NCI-H526 treated with DMSO at 0.1 percent for 48 hours (cell line): ENCODE data around the gene PBXIP1.
"Not testable (repeated sequence)": the region's sequence is repeated elsewhere in the genome, so short reads cannot be mapped to it uniquely, and the experiment has no call there.

Source experiments
- DNase-seq: peaks from one replicate; lab custom pipeline; 2025; lab: John Stamatoyannopoulos, UW

PBXIP1 gene

GRCh38 chr1:154994591-154994990 lies 38.7 kb upstream of the PBXIP1 start:
- no peak for DNase-seq

DNA sequence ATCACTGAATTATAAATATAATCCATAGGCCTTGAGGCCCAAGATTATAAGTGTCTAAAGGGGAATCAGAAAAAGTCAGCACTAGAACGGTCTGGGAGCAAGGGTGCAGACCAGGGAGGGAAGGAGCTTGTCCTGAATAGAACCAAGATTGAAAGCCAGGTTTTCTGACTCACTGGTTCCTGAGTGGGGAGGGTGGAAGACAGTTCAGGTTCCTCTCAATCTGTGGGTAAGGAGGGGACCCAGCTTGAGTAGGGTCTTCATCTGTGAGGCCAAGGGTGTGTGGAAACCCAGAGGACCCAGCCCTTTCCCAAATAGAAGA lies 38.3 kb upstream of the PBXIP1 start:
- no peak for DNase-seq

DNA sequence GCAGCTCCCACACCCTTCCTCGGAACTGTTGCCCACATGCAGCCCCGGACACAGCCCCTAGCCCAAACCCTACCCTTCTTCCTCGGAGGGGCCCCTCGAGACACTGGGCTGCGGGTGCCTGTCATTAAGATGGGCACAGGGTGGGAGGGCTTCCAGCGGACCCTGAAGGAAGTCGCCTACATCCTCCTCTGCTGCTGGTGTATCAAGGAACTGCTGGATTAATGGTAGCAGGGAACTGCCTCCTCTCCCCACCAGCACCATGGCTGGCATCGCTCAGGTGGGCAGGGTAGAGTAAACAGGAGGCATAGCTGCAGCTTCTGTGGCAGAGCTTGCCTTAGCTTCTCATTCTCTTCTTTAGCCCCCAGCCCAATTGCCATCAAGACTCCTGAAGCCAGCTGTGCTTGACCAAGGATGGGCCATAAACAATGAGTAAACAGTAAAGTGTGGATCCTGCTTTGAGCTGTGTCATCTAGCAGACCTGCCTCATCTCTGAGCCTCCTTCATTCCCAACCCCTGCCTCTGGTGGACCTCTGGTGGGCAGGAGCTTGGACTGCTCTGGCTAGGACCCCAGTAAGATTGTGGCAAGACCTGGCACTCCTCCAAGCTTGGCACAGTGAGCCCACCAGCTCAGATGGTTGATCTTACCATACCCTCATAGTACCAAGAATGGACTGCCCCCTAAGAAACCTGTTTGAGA lies 37.8 kb upstream of the PBXIP1 start, which contains the start of gene LENEP:
Gene LENEP (plus strand): TSS at position 15 of the 697 bp plus-strand sequence. CDS start 22 bp downstream, at position 37.
- DNase-seq: no peak

DNA sequence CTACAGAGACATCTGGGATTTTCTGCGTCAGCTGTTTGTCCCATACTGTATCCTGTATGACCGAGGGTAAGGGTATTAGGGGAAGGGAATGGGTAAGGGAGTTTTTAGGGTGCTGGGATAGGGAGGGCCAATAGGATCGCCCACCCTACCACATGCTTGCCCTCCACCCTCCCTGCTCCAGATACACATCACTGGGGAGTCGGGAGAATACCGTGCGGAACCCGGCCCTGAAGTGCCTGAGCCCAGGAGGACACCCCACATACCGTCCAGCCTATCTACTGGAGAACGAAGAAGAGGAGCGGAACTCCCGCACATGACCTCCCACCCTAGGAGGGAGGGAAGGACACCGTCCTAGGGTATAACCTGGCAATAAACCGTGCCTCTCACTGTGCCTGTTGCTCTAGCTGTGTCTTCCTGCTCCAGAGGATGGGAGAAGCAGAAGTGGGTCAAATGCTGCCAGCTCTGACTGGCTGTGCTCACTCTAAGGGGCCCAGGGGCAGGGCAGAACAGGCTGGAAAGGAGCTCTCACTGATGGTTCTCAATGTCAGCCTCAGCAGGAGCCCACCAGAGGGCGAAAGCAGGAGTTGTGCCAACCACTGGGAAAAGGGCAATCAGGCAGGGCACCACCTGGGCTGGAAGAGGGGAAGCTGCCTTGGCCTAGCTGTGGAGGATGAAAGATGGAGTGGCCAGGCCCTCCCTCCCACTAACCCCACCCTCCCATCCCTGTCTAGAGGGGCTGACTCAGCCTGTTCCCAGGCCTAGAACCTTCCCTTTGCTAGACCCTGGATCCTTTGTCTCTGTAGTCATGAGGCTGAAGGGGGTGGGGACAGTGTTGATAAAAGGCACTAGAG lies 37.0 kb upstream of the PBXIP1 start:
- DNase-seq: no peak

DNA sequence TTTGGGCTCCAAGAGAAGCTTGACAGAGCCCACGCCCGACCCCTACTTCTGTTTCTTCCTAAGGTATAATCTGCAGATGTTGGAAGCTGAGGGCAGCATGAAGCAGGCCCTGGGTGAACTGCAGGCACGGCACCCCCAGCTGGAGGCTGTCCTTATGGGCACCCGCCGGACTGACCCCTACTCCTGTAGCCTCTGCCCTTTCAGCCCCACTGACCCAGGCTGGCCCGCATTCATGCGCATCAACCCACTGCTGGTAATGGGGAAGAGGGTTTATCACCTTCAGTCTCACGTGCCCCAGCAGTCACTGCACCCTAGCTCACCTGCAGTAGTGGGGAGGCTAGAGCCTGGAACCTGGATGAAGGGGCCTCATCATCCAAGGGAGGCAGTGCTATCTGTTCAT lies 34.4 kb upstream of the PBXIP1 start:
- no peak for DNase-seq

GRCh38 chr1:154989195-154989860 lies 33.4 kb upstream of the PBXIP1 start:
- DNase-seq: no peak

DNA sequence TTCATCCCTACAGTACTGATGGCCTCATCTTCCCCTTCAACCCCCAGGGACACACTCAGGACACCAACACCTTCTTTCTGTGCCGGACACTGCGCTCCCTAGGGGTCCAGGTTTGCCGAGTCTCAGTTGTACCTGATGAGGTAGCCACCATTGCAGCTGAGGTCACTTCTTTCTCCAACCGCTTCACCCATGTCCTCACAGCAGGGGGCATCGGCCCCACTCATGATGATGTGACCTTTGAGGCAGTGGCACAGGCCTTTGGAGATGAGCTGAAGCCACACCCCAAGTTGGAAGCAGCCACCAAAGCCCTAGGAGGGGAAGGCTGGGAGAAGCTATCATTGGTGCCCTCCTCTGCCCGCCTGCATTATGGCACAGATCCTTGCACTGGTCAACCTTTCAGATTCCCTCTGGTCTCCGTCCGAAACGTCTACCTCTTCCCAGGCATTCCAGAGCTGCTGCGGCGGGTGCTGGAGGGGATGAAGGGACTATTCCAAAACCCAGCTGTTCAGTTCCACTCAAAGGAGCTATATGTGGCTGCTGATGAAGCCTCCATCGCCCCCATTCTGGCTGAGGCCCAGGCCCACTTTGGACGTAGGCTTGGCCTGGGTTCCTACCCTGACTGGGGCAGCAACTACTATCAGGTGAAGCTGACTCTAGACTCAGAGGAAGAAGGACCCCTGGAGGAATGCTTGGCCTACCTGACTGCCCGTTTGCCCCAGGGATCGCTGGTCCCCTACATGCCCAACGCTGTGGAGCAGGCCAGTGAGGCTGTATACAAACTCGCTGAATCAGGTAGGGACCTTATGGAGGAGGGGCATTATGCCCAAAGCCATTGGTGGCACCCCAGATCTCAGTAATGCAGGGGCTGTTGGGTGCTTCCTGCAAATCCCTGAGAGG lies 32.4 kb upstream of the PBXIP1 start:
- DNase-seq: no peak

DNA sequence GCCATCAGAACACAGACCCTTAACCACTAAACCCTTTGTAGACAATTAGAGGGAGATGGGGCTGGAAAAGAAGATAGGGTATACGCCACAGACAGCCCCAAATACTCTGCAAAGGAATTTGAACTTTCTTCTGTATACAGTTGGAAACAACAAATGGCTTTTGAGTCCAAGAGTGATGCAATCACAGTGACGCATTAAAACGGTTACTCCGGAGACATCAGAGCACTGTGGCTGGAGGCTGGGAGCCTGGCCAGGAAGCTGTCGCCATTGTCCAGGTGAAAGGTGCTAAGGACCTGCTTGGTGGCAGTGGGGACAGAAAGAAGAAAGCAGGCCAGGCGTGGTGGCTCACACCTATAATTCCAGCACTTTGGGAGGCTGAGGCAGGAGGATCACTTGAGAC lies 31.4 kb upstream of the PBXIP1 start:
- DNase-seq: no peak

GRCh38 chr1:154986736-154987135 lies 30.8 kb upstream of the PBXIP1 start:
- not testable (repeated sequence) for DNase-seq

GRCh38 chr1:154983776-154984466 lies 28.0 kb upstream of the PBXIP1 start:
- no peak for DNase-seq

DNA sequence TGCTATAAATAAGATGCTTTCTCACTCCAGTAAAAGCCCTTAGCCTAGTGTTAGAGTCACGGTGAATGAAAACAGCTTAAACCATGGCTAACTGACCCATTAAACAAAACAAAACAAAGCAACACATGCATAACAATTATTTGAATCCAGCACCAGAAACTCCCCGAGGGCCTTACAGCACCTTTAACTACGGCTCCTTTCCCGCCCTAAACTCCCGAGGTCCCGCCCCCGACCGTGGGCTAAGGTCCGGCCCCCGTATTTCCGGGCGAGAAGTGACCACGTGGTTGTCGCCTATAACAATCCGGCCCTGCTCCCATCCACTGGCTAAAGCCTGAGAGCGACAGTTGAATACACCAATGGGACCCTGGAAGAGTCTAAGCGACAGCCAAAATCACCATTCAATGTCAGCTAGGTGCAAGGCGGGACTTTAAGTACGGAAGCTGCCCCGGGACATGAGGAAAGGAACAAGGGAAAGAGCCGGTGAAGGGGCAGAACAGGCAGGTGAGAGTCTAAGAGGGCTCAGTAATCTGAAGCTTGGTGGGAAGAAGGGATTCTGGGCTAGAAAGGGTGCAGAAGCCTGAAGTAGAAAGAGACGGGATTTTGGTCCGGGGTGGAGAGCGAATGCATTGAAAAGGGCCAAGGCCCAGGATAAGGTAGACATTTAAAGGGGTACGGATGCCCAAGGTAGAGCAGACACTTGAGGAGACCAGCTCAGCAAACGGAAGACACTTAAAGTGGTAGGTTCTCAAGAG lies 27.2 kb upstream of the PBXIP1 start, which contains the start of gene FLAD1:
Gene FLAD1 (plus strand): TSS at position 448 of the 752 bp plus-strand sequence. CDS start 351 bp downstream, outside the sequence.
- peak; percentile 100 for DNase-seq

DNA sequence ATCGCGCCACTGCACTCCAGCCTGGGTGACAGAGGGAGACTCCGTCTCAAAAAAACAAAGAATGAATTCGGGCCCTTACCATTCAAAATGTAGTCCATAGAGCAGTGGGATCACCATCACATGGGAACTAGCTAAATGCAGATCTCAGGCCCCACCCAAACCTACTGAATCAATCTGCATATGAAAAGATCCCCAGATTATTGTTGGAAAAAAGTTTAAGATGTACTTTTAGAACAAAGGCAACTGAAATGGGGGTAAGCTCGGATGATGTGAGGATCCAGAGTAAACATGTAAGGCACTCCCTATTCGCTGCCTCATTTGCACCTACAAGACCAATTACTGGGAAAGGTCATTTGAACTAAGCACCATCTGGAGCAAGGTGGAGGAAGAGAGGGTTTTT lies 26.4 kb upstream of the PBXIP1 start:
- DNase-seq: no peak

DNA sequence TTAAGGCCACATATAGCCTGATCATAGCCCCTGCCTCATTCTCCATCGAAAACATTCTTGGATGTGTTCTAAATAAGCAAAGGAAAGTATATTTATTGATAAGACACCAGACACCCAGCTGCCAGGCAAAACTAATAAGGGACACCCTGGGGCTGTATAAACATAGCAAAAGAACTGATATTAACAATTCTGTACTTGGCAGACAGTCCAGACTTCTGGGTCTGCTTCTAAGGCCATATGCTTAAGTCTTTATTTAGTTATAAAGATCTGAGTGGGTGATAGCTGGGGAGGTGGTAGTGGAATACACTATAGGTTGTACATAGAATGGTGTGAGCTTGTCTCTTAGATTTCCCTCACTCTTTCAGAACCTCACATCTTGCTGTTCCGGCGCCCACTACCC lies 22.5 kb upstream of the PBXIP1 start:
- no peak for DNase-seq

GRCh38 chr1:154977762-154978161 lies 21.9 kb upstream of the PBXIP1 start:
- not testable (repeated sequence) for DNase-seq

GRCh38 chr1:154975409-154976059 lies 19.6 kb upstream of the PBXIP1 start:
- peak; percentile 80 for DNase-seq

DNA sequence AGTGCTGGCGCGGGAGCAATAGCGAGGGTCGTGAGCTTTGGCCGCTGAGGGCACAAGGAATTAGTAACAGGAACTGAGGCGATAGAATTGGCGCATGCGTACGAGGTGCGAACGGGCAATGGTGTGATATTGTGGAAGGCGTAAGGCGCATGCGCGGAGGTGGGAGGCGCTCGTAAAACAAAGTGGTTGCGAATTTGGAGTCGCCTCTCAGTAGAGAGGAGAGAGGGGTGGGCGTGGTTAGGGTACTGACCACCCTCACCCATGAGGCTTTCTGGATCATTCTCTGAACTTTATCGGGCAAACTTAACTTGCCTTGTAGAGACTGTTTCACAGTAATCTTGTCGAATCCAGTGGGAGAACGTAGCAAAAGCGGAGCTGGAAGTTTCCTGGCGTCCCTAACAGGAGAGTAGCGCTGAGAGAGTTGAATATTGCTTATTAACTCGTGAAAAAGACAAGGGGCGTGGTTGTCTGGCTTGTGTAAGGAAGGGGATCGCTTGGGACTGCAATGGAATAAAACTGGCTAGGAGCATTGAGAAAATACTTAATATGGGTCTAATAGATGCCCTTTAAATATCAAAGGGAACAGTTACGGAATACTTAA lies 19.0 kb upstream of the PBXIP1 start:
- peak; percentile 100 for DNase-seq

GRCh38 chr1:154974102-154974807 lies 18.4 kb upstream of the PBXIP1 start, which contains the start of gene CKS1B:
CKS1B (plus strand) TSS chr1:154974681; CDS start chr1:154974746, 65 bp downstream.
- DNase-seq: peak; percentile 100

DNA sequence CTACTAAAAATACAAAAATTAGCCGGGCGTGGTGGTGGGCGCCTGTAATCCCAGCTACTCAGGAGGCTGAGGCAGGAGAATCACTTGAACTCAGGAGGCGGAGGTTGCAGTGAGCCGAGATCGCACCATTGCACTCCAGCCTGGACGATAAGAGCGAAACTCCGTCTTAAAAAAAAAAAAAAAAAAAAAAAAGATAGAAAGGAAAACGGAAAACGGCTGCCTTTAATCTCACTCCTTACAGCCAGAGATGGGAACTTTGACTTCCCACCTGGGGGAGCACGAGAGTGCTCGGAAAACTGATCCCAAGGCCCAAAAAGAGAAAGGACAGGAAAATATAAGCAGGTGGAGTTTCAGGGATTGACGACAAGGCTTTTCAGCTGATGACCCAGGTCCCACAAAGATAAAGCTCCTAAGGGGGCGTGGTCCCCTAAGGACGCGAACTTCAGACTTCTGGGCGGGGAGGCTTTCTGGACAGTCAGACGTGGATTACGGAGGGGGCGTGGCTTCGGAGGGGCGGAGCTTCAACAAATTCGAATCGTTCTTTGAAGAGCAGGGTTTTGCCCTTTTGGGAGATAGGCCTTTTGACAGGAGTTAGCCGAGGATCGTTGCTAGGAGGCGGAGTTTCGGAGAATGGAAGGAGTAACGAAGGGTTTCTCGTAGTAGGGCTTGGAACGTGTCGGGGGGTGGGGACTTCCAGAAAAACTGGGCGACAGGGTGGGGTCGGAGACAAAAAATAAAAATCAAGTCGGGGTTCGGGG lies 17.6 kb upstream of the PBXIP1 start:
- peak; percentile 99 for DNase-seq
